ENCODE data around the gene BMP7. TPM values are rescaled to one million over a fixed set of nuclear protein-coding genes. Genes with fewer than 3 reads are reported as not detected.

The BMP7 gene
- total RNA-seq, 1 donor from 2014 or later, result not detected

GRCh38 chr20:57124800-57125517, 141.5 kb downstream of the BMP7 start:
- TF ChIP-seq CTCF (IDR thresholded peaks at IDR 0.05; ENCODE audit: insufficient read depth, low read length, severe bottlenecking), result no peak
- H3K27me3 ChIP-seq (ENCODE audit: control insufficient read depth, insufficient read depth, low read length), result no peaks in the 10 kb centered on the region
- DNase-seq (ENCODE audit: low read depth) (no peak), FAIRE-seq (no peak)
- H3K36me3 ChIP-seq (ENCODE audit: control insufficient read depth, insufficient read depth, low read length), result no peaks in the 10 kb centered on the region
- no peak overlapping the region for H3K4me3 ChIP-seq (ENCODE audit: low read depth, low read length)

GRCh38 chr20:57124366-57124765, 142.1 kb downstream of the BMP7 start:
- FAIRE-seq (no peak), DNase-seq (ENCODE audit: low read depth) (no peak)
- no peak for TF ChIP-seq CTCF (IDR thresholded peaks at IDR 0.05; ENCODE audit: insufficient read depth, low read length, severe bottlenecking)
- H3K36me3 ChIP-seq (ENCODE audit: control insufficient read depth, insufficient read depth, low read length), result no peaks in the 10 kb centered on the region
- H3K27me3 ChIP-seq (ENCODE audit: control insufficient read depth, insufficient read depth, low read length), result no peaks in the 10 kb centered on the region
- no peak overlapping the region for H3K4me3 ChIP-seq (ENCODE audit: low read depth, low read length)

GRCh38 chr20:57123504-57123903, 142.9 kb downstream of the BMP7 start:
- Histone ChIP-seq H3K36me3 (ENCODE audit: control insufficient read depth, insufficient read depth, low read length) (no peaks in the 10 kb centered on the region), H3K27me3 (ENCODE audit: control insufficient read depth, insufficient read depth, low read length) (no peaks in the 10 kb centered on the region), H3K4me3 (ENCODE audit: low read depth, low read length) (no peak overlapping the region)
- TF ChIP-seq CTCF (IDR thresholded peaks at IDR 0.05; ENCODE audit: insufficient read depth, low read length, severe bottlenecking), result no peak
- FAIRE-seq (no peak), DNase-seq (ENCODE audit: low read depth) (no peak)

- DNase-seq (ENCODE audit: low read depth) (no peak), FAIRE-seq (no peak)
- TF ChIP-seq CTCF (IDR thresholded peaks at IDR 0.05; ENCODE audit: insufficient read depth, low read length, severe bottlenecking), result no peak
- no peaks in the 10 kb centered on the region for H3K27me3 ChIP-seq (ENCODE audit: control insufficient read depth, insufficient read depth, low read length)
- no peaks in the 10 kb centered on the region for H3K36me3 ChIP-seq (ENCODE audit: control insufficient read depth, insufficient read depth, low read length)
- H3K4me3 ChIP-seq (ENCODE audit: low read depth, low read length), result no peak overlapping the region
Observed at GRCh38 chr20:57122536-57123489, 143.6 kb downstream of the BMP7 start.

GRCh38 chr20:57118964-57119363, 147.5 kb downstream of the BMP7 start:
- FAIRE-seq (no peak), DNase-seq (ENCODE audit: low read depth) (no peak)
- H3K4me3 ChIP-seq (ENCODE audit: low read depth, low read length), result no peak overlapping the region
- no peaks in the 10 kb centered on the region for H3K36me3 ChIP-seq (ENCODE audit: control insufficient read depth, insufficient read depth, low read length)
- TF ChIP-seq CTCF (IDR thresholded peaks at IDR 0.05; ENCODE audit: insufficient read depth, low read length, severe bottlenecking), result no peak
- H3K27me3 ChIP-seq (ENCODE audit: control insufficient read depth, insufficient read depth, low read length), result no peaks in the 10 kb centered on the region

Other genes with a start within 250 kb of the BMP7 start
- not detected in 2 replicates for gene SPO11, start 63.2 kb upstream of the BMP7 start, total RNA-seq
- gene RAE1, start 84.6 kb upstream of the BMP7 start, total RNA-seq, result 21.6 and 25.1 TPM in 2 replicates
- gene RBM38, start 124.8 kb upstream of the BMP7 start, total RNA-seq, result 6.8 and 7.6 TPM in 2 replicates

All from bronchial epithelial cell (primary cell).